GM15510 (cell line): Measurements from ENCODE around the gene ABCC4.

Experiments
- POLR2A ChIP-seq: IDR thresholded peaks from 3 replicates; pipeline ENCODE4 v1.6.1; 2011; ENCODE audit warnings: borderline replicate concordance; ENCODE audit not compliant: insufficient read length; ENCODE audit errors: extremely low read depth

The ABCC4 gene

GRCh38 chr13:95020298-95020987 lies 280.8 kb downstream of the ABCC4 start:
- TF ChIP-seq POLR2A: no peak

DNA sequence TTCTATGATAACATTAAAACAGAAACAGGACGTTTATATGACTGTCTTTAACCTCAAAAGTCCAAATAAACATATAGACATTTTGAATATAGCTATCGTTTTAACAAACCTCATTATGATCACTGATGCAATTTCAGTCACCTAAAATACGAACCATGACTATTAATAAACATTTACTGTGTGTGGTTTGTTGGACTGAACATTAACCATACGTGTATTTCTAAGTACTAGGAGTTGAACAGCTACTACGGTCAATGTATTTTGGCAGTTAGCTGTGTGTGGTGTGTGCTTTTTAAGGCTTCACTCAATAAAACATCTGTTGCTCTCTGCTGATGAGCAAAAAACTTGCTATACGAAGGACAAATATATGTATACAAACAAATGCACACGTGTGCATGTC lies 281.4 kb downstream of the ABCC4 start:
- TF ChIP-seq POLR2A: no peak

- TF ChIP-seq POLR2A: no peak
These were observed 293.9 kb downstream of the ABCC4 start for GRCh38 chr13:95007322-95007721.

DNA sequence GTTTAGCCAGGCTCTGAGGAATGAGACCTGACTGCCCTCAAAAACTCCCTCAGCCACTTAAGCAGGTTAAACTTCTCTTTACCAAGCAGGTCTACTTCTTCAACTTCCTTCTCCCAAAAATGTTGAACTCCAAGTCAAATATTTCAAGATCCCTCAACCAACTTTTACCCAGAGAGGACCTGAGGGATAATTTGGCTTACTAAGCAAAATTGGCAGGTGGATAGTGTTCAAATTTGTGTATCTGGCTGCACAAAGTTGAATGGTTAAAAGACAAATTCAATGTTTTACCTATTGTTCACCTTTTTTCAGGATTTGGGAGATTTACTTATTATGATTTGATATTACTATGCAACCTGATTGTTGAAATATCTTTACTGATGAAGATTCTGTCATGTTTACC lies 296.0 kb downstream of the ABCC4 start:
- no peak for TF ChIP-seq POLR2A

DNA sequence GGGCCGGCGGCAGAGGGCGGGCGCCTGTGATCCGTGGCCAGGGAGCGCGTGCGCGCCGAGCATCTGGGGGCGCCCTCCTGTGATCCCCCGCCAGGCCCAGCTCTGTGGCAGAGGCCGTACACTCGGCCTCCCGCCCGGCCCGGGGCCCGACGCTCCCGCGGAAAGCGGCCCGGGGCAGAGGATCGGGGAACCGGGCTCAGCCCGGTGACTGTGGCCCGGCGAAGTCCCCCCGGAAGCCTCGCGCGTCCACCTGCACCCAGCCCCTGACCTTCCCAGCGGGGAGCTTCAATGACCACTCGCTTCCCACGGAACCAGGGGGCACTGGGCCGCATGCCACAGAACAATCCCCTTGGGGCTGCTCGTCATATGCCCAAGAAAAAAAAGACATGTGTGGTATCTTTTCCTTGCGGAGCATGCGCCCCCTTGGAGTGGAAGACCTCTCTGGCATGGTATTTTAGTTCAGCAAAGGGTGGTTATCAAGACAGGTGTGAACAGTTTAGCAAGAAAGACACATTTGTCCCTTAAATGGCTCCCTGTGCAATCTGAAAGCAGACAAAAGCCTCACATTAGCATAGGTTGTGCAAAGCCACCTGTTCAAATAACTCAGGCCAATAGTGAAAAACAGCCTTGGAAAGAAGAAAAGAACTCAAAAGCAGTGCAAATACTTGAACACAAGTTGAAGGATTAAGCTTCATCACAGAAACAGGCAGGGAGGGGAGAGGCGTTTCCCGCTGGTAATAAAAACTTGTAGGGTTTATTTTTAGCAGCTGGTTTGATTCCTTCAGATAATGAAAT lies 298.0 kb downstream of the ABCC4 start:
- TF ChIP-seq POLR2A: no peak

- TF ChIP-seq POLR2A: no peak
These were observed 299.1 kb downstream of the ABCC4 start for GRCh38 chr13:95002126-95002525.

- TF ChIP-seq POLR2A: no peak
These were observed 301.4 kb downstream of the ABCC4 start for GRCh38 chr13:94999871-95000270.

DNA sequence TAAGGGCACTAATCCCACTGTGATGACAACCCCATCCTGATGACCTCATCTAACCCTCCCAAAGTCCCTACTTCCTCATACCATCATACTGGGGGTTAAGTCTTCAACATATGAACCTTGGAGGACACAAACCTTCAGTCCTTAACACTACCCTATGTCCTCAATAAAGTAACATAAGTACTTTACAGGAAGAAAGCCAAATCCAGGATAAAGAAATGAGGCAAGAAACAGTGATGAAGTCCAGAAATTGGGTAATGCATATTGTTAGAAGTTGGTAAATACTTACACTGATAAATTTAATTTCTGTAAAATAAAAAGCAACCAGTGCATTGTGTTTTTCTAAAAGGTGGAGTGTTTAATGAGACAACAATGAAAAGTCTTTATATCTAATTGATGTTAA lies 304.1 kb downstream of the ABCC4 start:
- no peak for TF ChIP-seq POLR2A

- TF ChIP-seq POLR2A: no peak
These were observed 304.8 kb downstream of the ABCC4 start for GRCh38 chr13:94996445-94996844.

DNA sequence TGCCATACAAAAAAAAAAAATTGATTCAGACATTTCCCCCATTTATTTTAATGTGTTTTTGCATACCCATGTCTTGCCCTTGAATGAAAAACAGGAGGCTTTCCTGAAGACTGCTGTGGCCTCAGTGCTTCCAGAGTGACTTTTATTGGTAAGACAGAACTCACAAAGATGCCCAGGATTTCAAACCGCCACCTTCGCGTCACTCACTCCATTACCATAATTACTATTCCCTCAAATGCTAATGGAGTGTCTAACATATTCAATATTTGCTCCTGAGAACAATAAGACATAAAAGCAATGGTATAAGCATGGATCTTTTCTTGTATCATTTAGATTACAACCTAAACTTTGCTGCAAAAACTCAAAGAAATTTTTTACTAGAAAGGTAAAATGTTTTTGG lies 306.7 kb downstream of the ABCC4 start:
- TF ChIP-seq POLR2A: no peak

GRCh38 chr13:94993616-94994015 lies 307.6 kb downstream of the ABCC4 start:
- no peak for TF ChIP-seq POLR2A

DNA sequence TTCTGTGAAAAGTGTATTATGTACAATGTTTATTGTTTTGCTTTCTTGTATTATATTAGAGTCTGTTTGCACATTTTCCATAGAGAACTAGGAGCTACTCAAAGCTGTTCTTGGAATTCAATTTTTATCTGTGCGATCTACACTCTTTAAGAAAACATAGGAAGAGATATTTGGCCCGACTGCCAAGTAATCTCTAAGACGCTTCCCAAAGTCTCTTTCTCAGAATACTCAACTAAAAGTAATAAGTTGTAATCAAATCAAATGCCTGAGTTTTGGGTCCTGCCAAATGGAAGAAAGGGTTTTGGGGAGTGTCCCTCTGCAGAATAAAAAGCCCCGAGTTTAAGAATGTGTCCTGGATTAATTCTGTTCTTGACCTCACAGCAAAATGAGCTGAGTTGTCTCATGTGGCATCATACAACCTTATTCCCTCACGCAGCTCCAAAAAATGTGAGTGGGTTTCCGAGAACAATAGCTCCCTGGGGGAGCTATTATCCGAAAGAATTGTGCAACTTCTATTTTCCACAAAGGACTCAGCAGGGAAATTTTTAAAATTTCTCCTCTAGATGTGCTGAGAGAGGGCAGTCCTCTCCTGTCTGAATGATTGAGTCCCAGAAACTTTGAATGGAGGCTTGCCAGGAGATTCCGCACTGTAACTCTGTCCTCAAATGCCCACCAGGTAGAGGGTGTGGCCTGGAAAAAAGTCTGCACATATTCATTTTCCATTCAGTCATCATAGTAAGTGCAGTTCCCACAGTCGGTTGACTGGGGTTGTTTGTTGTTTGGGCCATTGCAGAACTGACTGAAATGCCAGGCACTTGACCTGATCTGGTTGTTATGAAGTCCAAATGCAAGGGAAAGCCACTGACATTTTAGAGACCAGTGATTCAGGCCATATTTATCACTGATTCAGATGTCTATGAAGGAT lies 309.0 kb downstream of the ABCC4 start:
- TF ChIP-seq POLR2A: no peak

DNA sequence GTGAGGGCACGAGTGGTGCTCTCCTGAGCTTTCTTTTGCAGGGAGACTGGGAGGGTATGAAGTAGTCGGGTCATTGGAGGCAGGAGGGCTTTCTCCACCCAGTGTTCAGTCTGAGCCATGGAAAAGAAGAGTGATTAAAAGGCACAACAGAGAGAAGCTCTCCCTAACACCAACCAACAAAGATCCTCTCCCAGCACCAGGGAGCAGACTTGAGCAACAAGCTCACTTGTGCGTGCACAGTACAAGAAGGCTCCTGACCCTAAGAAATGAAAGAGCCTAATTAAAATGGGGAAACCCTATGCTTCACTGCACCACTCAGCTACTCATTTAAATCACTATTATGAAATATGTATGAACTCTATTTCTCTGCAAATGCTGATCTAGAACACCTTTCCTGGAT lies 312.6 kb downstream of the ABCC4 start:
- no peak for TF ChIP-seq POLR2A

GRCh38 chr13:94987869-94988268 lies 313.4 kb downstream of the ABCC4 start:
- TF ChIP-seq POLR2A: no peak

DNA sequence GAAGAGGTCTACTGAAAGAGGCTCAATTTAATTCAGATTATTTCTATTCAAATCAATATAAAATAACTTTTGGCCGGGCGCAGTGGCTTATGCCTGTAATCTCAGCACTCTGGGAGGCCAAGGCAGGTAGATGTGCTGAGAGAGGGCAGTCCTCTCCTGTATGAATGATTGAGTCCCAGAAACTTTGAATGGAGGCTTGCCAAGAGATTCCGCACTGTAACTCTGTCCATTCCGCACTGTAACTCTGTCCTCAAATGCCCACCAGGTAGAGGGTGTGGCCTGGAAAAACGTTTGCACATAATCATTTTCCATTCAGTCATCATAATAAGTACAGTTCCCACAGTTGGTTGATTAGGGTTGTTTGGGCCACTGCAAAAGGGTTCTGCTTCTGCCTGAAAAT lies 314.2 kb downstream of the ABCC4 start:
- no peak for TF ChIP-seq POLR2A

DNA sequence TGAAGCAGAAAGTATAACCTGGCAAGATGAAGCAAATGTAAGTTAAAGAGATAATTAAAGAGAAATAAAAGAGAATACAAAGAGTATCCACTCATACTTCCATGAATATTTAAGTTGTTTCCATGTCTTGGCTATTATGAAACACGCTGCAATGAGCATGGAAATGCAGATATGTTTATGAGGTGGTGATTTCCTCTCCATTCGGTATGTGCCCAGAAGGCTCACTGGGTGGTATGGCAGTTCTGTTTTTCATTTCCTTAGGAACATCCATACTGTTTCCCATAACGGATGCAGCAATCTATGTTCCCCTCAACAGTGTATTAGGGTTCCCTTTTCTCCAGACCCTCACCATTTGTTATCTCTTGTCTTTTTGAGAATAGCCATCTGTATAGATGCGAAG lies 316.3 kb downstream of the ABCC4 start:
- TF ChIP-seq POLR2A: no peak

- TF ChIP-seq POLR2A: no peak
These were observed 322.7 kb downstream of the ABCC4 start for GRCh38 chr13:94978516-94978915.
